HL-60/S4 treated with phorbol 12-myristate 13-acetate at 8.2 ng/mL for 4 days and 3 days (cell line): ENCODE data around the gene LRRC10.

Source experiments
- in situ Hi-C: fragments of 300-500 bp; cut with MboI; formaldehyde crosslinking; loops from 2 replicates; pipeline ENCODE4 v1.15.0; 2022; ENCODE audit warnings: low sequenced_read_pairs

Gene LRRC10

GRCh38 chr12:69570545-69571399, 39.9 kb downstream of the LRRC10 start:
- in situ Hi-C loops, result loop anchor here (25.0 kb wide), 2 partner anchors 183 to 283 kb away; no protein-coding TSS in a partner anchor

GRCh38 chr12:69570000-69570516, 40.6 kb downstream of the LRRC10 start:
- in situ Hi-C loops, result loop anchor here (25.0 kb wide), 2 partner anchors 183 to 283 kb away; no protein-coding TSS in a partner anchor

- in situ Hi-C loops, result loop anchor here (25.0 kb wide), 2 partner anchors 182 to 282 kb away; no protein-coding TSS in a partner anchor
Observed at GRCh38 chr12:69569236-69569635, 41.5 kb downstream of the LRRC10 start.

GRCh38 chr12:69566603-69567002, 44.1 kb downstream of the LRRC10 start:
- in situ Hi-C loops, result loop anchor here (25.0 kb wide), 2 partner anchors 179 to 279 kb away; no protein-coding TSS in a partner anchor

- in situ Hi-C loops, result loop anchor here (25.0 kb wide), 2 partner anchors 176 to 276 kb away; no protein-coding TSS in a partner anchor
Observed at GRCh38 chr12:69563166-69563762, 47.4 kb downstream of the LRRC10 start.
